Measurements from ENCODE around the gene UBQLN3. TPM values are rescaled to one million over a fixed set of nuclear protein-coding genes. Genes with fewer than 3 reads are reported as not detected.

Gene UBQLN3
- not detected for polyA plus RNA-seq

DNA sequence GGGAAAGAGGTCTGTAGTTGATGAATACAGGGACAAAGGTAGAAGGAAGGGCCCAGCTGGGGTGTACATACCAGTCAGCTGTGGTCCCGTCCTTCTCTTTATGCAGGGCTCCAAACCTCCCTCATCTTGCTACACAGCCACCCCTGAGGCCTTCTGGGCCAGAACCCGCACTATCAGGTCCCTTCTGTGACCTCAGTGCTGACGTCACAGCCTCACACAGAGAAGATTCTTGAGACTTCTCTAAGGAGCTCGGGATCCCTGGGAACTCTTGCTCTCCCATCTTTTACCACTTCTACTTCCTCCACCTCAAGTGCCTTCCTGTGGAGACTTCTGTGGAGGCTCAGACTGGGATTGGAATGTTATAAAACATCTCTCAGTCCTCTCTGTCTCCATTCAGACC lies at the start of gene UBQLN3:
UBQLN3 (minus strand) TSS at position 155 of the 400 bp plus-strand sequence. CDS start 399 bp downstream, outside the sequence.
- H3K4me1 Mint-ChIP-seq, result no peaks in the 10 kb centered on the region
- H3K9me3 Mint-ChIP-seq, result no peaks in the 10 kb centered on the region
- no peak within 1 kb of the TSS for H3K4me3 Mint-ChIP-seq
- peaks cover 0 to 12% (median 0%) of the 10 kb centered on the region in 3 donors for H3K27me3 Mint-ChIP-seq (ENCODE audit: low read depth in 3 of 3)
- H3K27ac Mint-ChIP-seq, result no peak within 1 kb of the TSS
- DNase-seq, result no peak
- H3K36me3 Mint-ChIP-seq, result no peaks in the 10 kb centered on the region

DNA sequence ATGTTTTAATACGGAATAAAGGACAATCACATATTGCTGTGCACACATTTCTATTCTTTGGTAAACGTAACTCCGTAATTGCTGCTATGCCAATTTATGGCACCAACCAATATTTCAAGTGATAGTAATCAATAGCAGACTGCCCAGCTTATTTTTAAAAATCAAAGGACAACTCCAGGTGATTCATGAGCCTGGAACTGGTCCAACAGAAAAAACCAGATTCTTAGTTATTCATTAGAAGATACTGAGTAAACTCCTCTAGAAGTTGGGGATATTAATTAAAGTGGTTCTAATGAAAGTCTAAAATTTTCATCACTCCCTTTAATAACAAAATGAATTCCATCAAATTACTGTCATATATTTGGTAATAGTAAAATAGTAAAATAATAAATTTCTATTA lies 48.0 kb upstream of the UBQLN3 start:
- Mint-ChIP-seq H3K9me3 (no peaks in the 10 kb centered on the region), H3K4me1 (no peaks in the 10 kb centered on the region), H3K4me3 (no peak overlapping the region), H3K27ac (no peak overlapping the region), H3K27me3 (ENCODE audit: low read depth in 3 of 3) (peaks cover 6 to 13% (median 8%) of the 10 kb centered on the region in 3 donors), H3K36me3 (no peaks in the 10 kb centered on the region)
- no peak for DNase-seq

DNA sequence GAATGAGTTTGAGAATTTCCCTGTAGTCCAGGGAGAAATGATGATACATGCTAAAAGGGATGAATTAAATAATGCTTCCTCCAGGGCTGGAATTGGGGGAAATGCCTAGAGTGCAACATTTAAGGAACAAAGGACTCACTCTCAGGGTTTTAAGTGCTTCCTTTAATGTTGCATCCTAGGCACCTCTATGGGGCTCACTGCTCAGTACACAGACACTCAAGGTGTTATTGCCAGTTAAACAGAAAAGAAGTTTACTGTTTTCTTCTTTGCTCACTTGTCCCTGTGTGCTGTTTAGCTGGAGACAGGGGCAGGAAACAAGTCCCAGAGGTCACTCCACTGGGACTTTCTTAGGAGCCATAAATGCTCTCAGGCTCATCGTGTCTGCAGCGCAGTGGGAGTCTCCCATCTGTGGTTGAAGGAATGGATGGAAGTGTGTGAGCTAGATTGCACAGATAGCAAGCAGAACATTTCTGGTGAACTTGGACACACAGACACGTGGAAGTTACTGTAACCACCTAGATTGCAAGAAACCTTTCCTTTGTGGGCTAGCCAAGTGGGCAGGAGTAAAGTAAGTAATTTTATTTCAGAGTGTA lies 46.9 kb upstream of the UBQLN3 start:
- Mint-ChIP-seq H3K36me3 (no peaks in the 10 kb centered on the region), H3K27me3 (ENCODE audit: low read depth in 3 of 3) (peaks cover 5 to 14% (median 8%) of the 10 kb centered on the region in 3 donors), H3K27ac (no peak overlapping the region), H3K9me3 (no peaks in the 10 kb centered on the region), H3K4me1 (no peaks in the 10 kb centered on the region), H3K4me3 (no peak overlapping the region)
- no peak for DNase-seq

DNA sequence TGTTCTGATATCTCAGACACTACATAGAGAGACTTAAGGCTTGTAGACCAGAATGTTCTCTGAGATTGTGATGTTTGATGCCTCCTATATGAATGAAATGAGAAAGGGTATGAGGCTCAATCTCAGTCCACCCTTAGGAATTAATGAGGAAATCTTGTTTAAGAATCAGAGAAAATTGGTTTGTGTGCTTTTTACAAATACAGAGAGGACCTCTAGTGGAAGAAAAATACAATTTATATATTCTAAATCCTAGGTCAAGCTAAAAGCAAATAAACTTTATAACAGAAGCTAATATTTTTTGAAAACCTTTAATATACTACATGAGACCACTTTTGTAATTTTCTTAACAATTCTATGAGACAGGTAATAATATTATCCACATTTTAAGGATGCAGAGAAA lies 43.6 kb upstream of the UBQLN3 start:
- Mint-ChIP-seq H3K9me3 (no peaks in the 10 kb centered on the region), H3K36me3 (no peaks in the 10 kb centered on the region), H3K27me3 (ENCODE audit: low read depth in 3 of 3) (peaks cover 1 to 7% (median 2%) of the 10 kb centered on the region in 3 donors), H3K4me3 (no peak overlapping the region), H3K4me1 (no peaks in the 10 kb centered on the region), H3K27ac (no peak overlapping the region)
- DNase-seq, result no peak

DNA sequence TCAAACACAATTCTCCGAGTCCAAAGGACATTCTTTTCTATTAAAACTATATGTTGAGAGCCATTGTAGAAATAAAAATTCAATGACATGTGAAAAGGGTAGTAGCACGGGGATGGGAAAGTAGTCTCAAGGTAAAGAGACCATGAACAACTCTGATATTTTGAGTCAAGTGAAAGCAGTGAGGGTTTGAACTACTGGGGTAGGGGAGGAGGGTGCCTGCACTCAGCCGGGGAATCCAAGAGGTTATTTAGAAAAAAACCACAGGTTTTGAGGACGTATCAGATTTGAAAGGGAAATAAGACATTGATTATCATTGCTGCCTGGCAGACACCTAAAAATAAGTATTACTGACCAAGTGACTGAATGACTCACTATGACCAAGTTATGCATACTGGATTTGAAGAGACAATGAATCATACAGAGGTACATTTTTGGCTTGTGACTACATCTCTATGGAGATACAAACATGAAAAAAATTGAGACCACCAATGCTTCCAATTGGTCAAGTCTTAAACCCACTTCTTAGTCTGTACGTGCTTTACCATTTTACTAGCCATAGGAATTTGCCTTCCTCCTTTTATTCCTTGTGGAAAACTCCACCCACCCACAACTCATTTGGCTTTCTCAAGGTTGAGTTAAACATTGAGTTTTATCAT lies 40.8 kb upstream of the UBQLN3 start:
- no peak overlapping the region for H3K27ac Mint-ChIP-seq
- no peaks in the 10 kb centered on the region for H3K36me3 Mint-ChIP-seq
- DNase-seq, result no peak
- no peaks in the 10 kb centered on the region for H3K4me1 Mint-ChIP-seq
- no peak overlapping the region for H3K4me3 Mint-ChIP-seq
- peaks cover 0 to 2% (median 0%) of the 10 kb centered on the region in 3 donors for H3K27me3 Mint-ChIP-seq (ENCODE audit: low read depth in 3 of 3)
- H3K9me3 Mint-ChIP-seq, result no peaks in the 10 kb centered on the region

DNA sequence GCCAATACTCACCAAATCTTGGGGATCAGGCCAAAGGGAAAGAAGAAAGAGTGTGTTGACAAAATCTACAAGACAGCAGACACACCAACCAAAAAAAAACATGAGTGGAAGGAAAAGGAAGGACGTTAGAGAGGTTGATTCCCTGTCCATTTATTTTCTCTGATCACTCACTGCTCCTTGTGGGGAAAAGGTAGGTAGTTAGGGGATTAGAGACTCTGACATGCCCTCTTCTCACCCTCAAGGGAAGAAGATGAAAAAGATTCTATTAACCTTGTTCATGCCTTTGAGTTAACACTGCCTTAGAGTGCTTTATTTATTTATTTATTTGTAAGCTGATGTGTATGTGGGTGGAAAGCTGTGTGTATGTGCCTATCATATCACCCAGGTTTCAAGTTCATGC lies 38.7 kb upstream of the UBQLN3 start, which contains the start of gene OR52H1:
OR52H1 (minus strand) TSS at position 101 of the 400 bp plus-strand sequence. CDS start 3,035 bp downstream, outside the sequence.
- Mint-ChIP-seq H3K27me3 (ENCODE audit: low read depth in 3 of 3) (peaks cover 0 to 2% (median 0%) of the 10 kb centered on the region in 3 donors), H3K9me3 (no peaks in the 10 kb centered on the region), H3K36me3 (no peaks in the 10 kb centered on the region), H3K4me3 (no peak within 1 kb of the TSS), H3K4me1 (no peaks in the 10 kb centered on the region), H3K27ac (no peak within 1 kb of the TSS)
- no peak for DNase-seq

DNA sequence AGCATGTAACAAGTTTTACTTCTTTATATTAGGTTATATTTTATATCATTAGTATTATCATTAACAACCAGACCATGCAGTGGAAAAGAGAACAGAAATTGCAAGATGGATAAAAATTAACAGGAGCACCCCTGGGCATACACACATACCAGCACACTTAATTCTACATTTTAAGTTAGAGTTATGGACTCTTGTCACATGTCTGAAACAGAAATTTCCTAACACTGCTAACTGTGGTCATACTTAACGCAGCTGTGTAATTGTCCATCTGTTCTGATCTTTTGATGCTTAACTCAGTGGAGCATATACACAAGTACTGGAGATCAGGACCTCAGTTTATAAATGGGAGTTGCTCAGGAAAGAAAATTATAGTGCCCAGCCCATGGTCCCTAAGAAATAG lies 38.2 kb upstream of the UBQLN3 start:
- peaks cover 0 to 2% (median 0%) of the 10 kb centered on the region in 3 donors for H3K27me3 Mint-ChIP-seq (ENCODE audit: low read depth in 3 of 3)
- no peaks in the 10 kb centered on the region for H3K9me3 Mint-ChIP-seq
- no peaks in the 10 kb centered on the region for H3K4me1 Mint-ChIP-seq
- no peak overlapping the region for H3K27ac Mint-ChIP-seq
- H3K36me3 Mint-ChIP-seq, result no peaks in the 10 kb centered on the region
- H3K4me3 Mint-ChIP-seq, result no peak overlapping the region
- DNase-seq, result no peak

DNA sequence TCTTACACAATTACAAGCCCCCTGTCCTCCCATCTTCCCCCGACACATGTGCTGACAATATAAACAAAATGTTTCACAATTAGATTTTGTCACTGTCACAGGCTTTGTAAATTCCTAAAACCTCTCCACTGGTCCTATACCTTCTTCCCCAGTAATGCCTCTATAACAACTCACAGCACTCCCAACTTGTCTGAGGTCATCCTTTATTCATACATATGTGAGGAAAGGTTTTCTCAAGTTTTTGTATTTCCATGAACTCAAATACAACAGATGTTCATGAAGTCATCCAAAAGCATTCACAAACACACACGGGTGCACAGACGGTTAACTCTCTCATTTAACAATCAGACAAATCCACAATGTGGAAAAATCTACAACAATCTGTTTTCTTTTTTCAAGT lies 36.7 kb upstream of the UBQLN3 start:
- DNase-seq, result no peak
- no peak overlapping the region for H3K27ac Mint-ChIP-seq
- H3K27me3 Mint-ChIP-seq (ENCODE audit: low read depth in 3 of 3), result no peaks in the 10 kb centered on the region
- no peak overlapping the region for H3K4me3 Mint-ChIP-seq
- H3K36me3 Mint-ChIP-seq, result no peaks in the 10 kb centered on the region
- H3K9me3 Mint-ChIP-seq, result no peaks in the 10 kb centered on the region
- no peaks in the 10 kb centered on the region for H3K4me1 Mint-ChIP-seq

DNA sequence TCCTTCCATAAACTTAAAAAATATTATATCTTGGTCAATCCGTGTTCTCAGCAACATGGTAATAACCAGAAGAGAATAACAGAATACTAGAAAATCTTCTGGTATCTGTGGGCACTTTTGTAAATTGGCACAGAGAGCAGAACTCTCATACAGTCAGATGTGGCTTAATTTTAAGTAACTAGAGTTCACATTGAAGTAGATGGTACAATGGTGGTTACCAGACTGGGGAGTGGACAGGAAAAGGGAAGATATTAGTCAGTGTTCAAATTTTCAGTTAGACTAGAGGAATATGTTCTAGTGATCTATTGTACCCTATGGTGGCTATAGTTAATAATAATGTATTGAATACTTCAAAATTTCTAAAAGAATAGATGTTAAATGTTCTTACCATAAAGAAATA lies 31.7 kb upstream of the UBQLN3 start:
- no peaks in the 10 kb centered on the region for H3K9me3 Mint-ChIP-seq
- H3K27me3 Mint-ChIP-seq (ENCODE audit: low read depth in 3 of 3), result peaks cover 2 to 5% (median 2%) of the 10 kb centered on the region in 3 donors
- no peak for DNase-seq
- no peak overlapping the region for H3K4me3 Mint-ChIP-seq
- no peaks in the 10 kb centered on the region for H3K36me3 Mint-ChIP-seq
- H3K4me1 Mint-ChIP-seq, result no peaks in the 10 kb centered on the region
- no peak overlapping the region for H3K27ac Mint-ChIP-seq

DNA sequence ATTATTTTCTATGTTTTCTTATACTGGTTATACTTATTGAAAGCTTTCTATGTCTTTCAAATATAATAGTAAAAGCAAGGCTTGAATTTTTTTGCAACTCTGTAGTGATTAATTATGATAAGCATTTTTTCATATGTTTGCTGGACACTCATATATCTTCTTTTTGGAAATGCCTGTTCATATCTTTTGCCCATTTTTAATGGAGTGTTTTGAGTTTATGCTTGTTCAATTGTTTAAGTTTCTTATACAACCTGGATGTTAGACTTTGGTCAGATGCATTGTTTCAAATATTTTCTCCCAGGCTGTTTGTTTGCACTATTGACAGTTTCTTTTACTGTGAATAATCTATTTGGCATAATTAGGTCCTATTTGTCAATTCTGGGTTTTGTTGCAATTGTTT lies 26.7 kb upstream of the UBQLN3 start:
- H3K9me3 Mint-ChIP-seq, result no peaks in the 10 kb centered on the region
- no peak for DNase-seq
- no peak overlapping the region for H3K4me3 Mint-ChIP-seq
- H3K27ac Mint-ChIP-seq, result no peak overlapping the region
- no peaks in the 10 kb centered on the region for H3K36me3 Mint-ChIP-seq
- H3K27me3 Mint-ChIP-seq (ENCODE audit: low read depth in 3 of 3), result peaks cover 2 to 5% (median 2%) of the 10 kb centered on the region in 3 donors
- H3K4me1 Mint-ChIP-seq, result no peaks in the 10 kb centered on the region

DNA sequence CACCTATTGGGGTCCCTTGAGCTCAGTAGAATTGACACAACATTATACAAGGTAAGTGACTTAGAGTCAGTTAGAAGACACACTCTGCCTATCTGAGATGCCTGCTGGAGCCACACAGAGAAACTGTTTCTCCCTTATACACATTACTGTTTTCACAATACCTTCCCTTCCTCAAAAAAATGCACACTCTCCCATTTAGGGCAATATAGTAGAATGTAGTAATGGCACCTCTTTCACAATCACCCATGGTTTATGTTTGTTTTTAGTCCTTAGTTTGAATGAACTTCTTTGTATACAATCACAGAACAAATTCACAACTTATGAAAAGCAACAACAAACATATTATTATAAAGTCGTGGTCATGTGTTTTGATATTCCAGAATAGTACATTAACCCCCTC lies 24.3 kb upstream of the UBQLN3 start:
- Mint-ChIP-seq H3K9me3 (no peaks in the 10 kb centered on the region), H3K4me3 (no peak overlapping the region), H3K27ac (no peak overlapping the region)

DNA sequence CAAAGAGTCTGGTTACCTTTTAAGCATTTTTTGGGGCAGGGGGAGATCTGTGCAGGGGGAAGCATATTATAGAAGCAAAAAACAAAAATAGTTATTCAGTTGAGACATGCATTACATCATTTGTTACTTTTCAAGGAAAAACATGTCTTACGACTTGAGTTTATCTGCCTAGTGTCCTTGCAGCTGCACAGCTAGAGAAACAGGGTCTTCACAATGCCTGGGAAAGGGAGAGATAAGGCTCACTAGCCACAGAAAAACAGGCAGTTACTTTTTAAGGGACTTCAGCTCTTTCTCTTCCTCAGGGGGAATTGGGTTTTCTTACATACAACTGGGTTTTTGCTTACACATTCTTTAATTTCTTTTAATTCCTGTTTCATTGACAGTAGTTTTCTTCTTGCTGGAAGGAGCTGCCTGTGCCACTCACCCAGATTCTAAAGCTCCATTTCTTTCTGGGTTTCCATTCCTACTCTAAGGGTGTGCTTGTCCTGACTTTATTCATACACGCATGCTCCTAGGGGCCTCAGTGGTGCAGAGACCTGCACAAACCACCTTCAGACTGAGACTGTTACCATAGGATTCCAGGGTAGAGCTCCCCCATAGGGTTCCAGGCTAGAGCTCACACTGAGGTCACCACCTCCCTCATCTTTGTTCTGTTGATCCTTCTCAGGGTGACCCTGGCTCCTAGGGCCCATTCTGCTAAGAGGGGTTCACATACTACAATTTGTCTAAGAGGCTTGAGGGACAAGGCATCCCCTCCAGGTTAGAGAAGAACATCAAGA lies 21.5 kb upstream of the UBQLN3 start:
- Mint-ChIP-seq H3K27ac (no peak overlapping the region), H3K36me3 (no peaks in the 10 kb centered on the region), H3K4me3 (no peak overlapping the region), H3K27me3 (ENCODE audit: low read depth in 3 of 3) (peaks cover under 1 to 4% (median 2%) of the 10 kb centered on the region in 3 donors), H3K4me1 (no peaks in the 10 kb centered on the region), H3K9me3 (no peaks in the 10 kb centered on the region)
- no peak for DNase-seq

More for the DNA sequence above, 24.3 kb upstream of the UBQLN3 start:
- no peaks in the 10 kb centered on the region for H3K36me3 Mint-ChIP-seq
- no peak for DNase-seq
- peaks cover 2 to 5% (median 2%) of the 10 kb centered on the region in 3 donors for H3K27me3 Mint-ChIP-seq (ENCODE audit: low read depth in 3 of 3)
- H3K4me1 Mint-ChIP-seq, result no peaks in the 10 kb centered on the region

DNA sequence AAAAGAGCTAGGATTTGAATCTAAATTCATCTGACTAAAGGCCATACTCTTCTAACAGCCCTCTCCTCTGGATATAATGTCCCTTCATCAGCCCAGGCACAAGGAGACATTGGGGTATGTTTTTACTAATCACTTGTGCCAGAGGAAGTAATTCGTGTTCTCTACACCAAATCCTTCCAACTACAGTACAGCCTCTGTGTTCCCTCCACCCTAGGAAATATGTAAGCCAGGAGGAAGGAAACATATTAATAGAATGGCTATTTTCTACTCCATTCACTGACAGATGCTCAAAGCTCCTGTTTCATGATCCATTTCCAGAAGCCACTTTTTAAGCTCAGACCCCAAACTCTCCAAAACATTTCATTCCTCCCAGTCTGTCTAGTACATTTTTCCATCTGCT lies 18.7 kb upstream of the UBQLN3 start:
- Mint-ChIP-seq H3K4me3 (no peak overlapping the region), H3K9me3 (no peaks in the 10 kb centered on the region), H3K4me1 (no peaks in the 10 kb centered on the region), H3K36me3 (no peaks in the 10 kb centered on the region), H3K27me3 (ENCODE audit: low read depth in 3 of 3) (peaks cover 2 to 4% (median 4%) of the 10 kb centered on the region in 3 donors), H3K27ac (no peak overlapping the region)
- no peak for DNase-seq

DNA sequence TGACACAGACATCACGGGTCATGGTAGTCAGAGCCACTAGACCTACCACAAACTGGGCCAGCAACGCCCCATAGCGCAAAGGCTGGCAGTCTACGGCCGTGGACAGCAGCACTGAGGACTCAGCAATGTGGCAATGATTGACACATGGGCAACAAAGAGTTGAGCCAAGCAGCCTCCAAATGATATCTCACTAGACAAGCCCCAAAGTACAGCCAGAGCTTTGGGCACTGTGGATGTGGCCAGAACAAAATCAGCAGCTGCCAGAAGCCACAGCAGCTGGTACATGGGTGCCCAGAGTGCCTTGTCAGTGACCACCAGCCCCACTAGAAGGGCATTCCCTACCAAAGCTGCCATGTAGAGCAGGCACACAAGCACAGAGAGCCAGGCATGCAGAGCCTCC lies 18.0 kb upstream of the UBQLN3 start:
- H3K27ac Mint-ChIP-seq, result no peak overlapping the region
- DNase-seq, result no peak
- H3K4me1 Mint-ChIP-seq, result no peaks in the 10 kb centered on the region
- no peaks in the 10 kb centered on the region for H3K36me3 Mint-ChIP-seq
- no peak overlapping the region for H3K4me3 Mint-ChIP-seq
- peaks cover 2 to 4% (median 4%) of the 10 kb centered on the region in 3 donors for H3K27me3 Mint-ChIP-seq (ENCODE audit: low read depth in 3 of 3)
- H3K9me3 Mint-ChIP-seq, result no peaks in the 10 kb centered on the region

Data from immature natural killer cell (primary cell).